ENCODE data around the gene TM4SF4.

The TM4SF4 gene

DNA sequence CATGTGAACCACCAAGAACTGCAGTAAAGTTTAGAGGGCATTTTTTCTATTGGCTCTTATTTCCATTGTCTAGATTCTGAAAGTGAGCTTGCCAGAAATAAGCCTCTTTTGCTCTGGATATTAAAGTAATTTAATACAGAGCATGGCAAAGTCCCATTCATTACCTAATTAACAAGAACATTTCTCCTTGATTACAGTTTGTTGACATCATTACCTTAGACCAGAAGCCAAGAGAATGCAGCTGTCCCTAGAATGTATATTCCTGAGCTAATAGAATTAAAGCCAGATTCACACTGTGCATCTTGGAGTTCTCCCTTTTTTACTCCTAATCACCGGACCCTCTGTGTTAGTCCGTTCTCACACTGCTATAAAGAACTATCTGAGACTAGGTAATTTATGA, 46.4 kb upstream of the TM4SF4 start:
- TF ChIP-seq, protein P1, sequence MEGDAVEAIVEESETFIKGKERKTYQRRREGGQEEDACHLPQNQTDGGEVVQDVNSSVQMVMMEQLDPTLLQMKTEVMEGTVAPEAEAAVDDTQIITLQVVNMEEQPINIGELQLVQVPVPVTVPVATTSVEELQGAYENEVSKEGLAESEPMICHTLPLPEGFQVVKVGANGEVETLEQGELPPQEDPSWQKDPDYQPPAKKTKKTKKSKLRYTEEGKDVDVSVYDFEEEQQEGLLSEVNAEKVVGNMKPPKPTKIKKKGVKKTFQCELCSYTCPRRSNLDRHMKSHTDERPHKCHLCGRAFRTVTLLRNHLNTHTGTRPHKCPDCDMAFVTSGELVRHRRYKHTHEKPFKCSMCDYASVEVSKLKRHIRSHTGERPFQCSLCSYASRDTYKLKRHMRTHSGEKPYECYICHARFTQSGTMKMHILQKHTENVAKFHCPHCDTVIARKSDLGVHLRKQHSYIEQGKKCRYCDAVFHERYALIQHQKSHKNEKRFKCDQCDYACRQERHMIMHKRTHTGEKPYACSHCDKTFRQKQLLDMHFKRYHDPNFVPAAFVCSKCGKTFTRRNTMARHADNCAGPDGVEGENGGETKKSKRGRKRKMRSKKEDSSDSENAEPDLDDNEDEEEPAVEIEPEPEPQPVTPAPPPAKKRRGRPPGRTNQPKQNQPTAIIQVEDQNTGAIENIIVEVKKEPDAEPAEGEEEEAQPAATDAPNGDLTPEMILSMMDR (IDR thresholded peaks at IDR 0.05; ENCODE audit: low read length) = no peak
- no peak for TF ChIP-seq EZH2phosphoT487 (IDR thresholded peaks at IDR 0.05; ENCODE audit: low read length)
- no peak for TF ChIP-seq EZH2 (optimal IDR thresholded peaks at IDR 0.05; ENCODE audit: low read depth, low read length)
- no peak overlapping the region for H3K4me3 ChIP-seq (ENCODE audit: low read length)
- H3K9me3 ChIP-seq (replicated peaks; ENCODE audit: insufficient read depth, low read length) = no peaks in the 10 kb centered on the region
- DNase-seq = no peak
- H3K36me3 ChIP-seq (replicated peaks; ENCODE audit: insufficient read depth, low read length) = no peaks in the 10 kb centered on the region
- no peaks in the 10 kb centered on the region for H3F3A ChIP-seq (ENCODE audit: insufficient read depth, low read length)
- H3K27me3 ChIP-seq (replicated peaks; ENCODE audit: insufficient read depth, low read length) = no peaks in the 10 kb centered on the region
- no peak overlapping the region for H2AFZ ChIP-seq (ENCODE audit: low read length)
- H3K9ac ChIP-seq (ENCODE audit: low read length) = no peak overlapping the region
- no peaks in the 10 kb centered on the region for H3K79me2 ChIP-seq (ENCODE audit: low read length)
- no peak overlapping the region for H3K4me2 ChIP-seq (ENCODE audit: low read depth, low read length)
- no peaks in the 10 kb centered on the region for H3K4me1 ChIP-seq (ENCODE audit: low read length)
- H3K27ac ChIP-seq (ENCODE audit: low read length) = no peak overlapping the region
- no peaks in the 10 kb centered on the region for H3K9me2 ChIP-seq (replicated peaks; ENCODE audit: insufficient read depth, low read length)
- H4K20me1 ChIP-seq (ENCODE audit: insufficient read depth, low read length) = no peaks in the 10 kb centered on the region

DNA sequence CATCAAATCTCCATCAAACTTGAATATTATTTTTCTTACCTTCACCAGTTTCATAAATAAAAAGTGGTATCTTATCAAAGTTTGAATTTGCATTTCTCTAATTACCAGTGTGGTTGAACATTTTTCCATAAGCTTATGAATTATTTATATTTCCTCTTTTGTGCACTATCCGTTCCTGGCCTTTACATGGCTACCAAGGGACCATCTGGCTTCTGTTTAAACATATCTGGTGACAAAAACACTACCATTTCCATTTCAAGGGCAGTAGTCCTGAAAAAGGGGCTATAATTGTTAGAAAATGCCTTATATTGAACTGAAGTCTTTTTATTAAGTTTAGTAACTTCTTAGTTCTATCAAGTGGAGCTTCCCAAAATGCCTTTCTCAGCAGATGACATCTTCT, 44.3 kb upstream of the TM4SF4 start:
- no peaks in the 10 kb centered on the region for H3K9me3 ChIP-seq (replicated peaks; ENCODE audit: insufficient read depth, low read length)
- H3K27me3 ChIP-seq (replicated peaks; ENCODE audit: insufficient read depth, low read length) = no peaks in the 10 kb centered on the region
- H3F3A ChIP-seq (ENCODE audit: insufficient read depth, low read length) = no peaks in the 10 kb centered on the region
- H3K9ac ChIP-seq (ENCODE audit: low read length) = no peak overlapping the region
- no peak for TF ChIP-seq EZH2 (optimal IDR thresholded peaks at IDR 0.05; ENCODE audit: low read depth, low read length)
- no peak for DNase-seq
- no peak overlapping the region for H3K27ac ChIP-seq (ENCODE audit: low read length)
- H3K4me2 ChIP-seq (ENCODE audit: low read depth, low read length) = no peak overlapping the region
- no peaks in the 10 kb centered on the region for H3K4me1 ChIP-seq (ENCODE audit: low read length)
- no peaks in the 10 kb centered on the region for H4K20me1 ChIP-seq (ENCODE audit: insufficient read depth, low read length)
- H3K4me3 ChIP-seq (ENCODE audit: low read length) = no peak overlapping the region
- no peaks in the 10 kb centered on the region for H3K36me3 ChIP-seq (replicated peaks; ENCODE audit: insufficient read depth, low read length)
- no peaks in the 10 kb centered on the region for H3K79me2 ChIP-seq (ENCODE audit: low read length)
- H2AFZ ChIP-seq (ENCODE audit: low read length) = no peak overlapping the region
- H3K9me2 ChIP-seq (replicated peaks; ENCODE audit: insufficient read depth, low read length) = no peaks in the 10 kb centered on the region

DNA sequence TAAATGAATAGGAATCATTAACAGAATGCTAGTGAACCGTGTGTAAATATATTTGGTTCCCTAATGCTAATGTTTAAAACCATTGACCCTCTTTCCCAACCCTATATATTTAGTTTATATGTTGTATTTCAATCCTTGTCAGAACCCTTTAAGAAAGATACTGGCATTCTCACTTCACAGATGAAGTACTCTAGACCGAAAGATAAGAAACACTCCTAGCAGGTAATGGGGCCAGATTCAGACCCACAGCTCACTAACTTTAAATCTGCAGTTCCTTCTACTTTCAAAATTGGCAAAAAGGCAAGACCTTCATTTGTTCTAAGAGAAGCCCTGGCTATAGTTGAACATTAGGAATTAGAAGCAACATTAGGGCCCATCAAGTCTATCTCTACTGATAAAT, 42.3 kb upstream of the TM4SF4 start:
- Histone ChIP-seq H3K9ac (ENCODE audit: low read length) (no peak overlapping the region), H3K9me3 (replicated peaks; ENCODE audit: insufficient read depth, low read length) (no peaks in the 10 kb centered on the region), H3K4me3 (ENCODE audit: low read length) (no peak overlapping the region), H3F3A (ENCODE audit: insufficient read depth, low read length) (no peaks in the 10 kb centered on the region), H2AFZ (ENCODE audit: low read length) (no peak overlapping the region), H3K27me3 (replicated peaks; ENCODE audit: insufficient read depth, low read length) (no peaks in the 10 kb centered on the region), H4K20me1 (ENCODE audit: insufficient read depth, low read length) (no peaks in the 10 kb centered on the region), H3K36me3 (replicated peaks; ENCODE audit: insufficient read depth, low read length) (no peaks in the 10 kb centered on the region), H3K4me1 (ENCODE audit: low read length) (no peaks in the 10 kb centered on the region), H3K9me2 (replicated peaks; ENCODE audit: insufficient read depth, low read length) (no peaks in the 10 kb centered on the region), H3K4me2 (ENCODE audit: low read depth, low read length) (no peak overlapping the region), H3K79me2 (ENCODE audit: low read length) (no peaks in the 10 kb centered on the region), H3K27ac (ENCODE audit: low read length) (no peak overlapping the region)
- DNase-seq = no peak
- TF ChIP-seq EZH2phosphoT487 (IDR thresholded peaks at IDR 0.05; ENCODE audit: low read length) (no peak), EZH2 (optimal IDR thresholded peaks at IDR 0.05; ENCODE audit: low read depth, low read length) (no peak)
- TF ChIP-seq, protein P1 (IDR thresholded peaks at IDR 0.05; ENCODE audit: low read length) = no peak

DNA sequence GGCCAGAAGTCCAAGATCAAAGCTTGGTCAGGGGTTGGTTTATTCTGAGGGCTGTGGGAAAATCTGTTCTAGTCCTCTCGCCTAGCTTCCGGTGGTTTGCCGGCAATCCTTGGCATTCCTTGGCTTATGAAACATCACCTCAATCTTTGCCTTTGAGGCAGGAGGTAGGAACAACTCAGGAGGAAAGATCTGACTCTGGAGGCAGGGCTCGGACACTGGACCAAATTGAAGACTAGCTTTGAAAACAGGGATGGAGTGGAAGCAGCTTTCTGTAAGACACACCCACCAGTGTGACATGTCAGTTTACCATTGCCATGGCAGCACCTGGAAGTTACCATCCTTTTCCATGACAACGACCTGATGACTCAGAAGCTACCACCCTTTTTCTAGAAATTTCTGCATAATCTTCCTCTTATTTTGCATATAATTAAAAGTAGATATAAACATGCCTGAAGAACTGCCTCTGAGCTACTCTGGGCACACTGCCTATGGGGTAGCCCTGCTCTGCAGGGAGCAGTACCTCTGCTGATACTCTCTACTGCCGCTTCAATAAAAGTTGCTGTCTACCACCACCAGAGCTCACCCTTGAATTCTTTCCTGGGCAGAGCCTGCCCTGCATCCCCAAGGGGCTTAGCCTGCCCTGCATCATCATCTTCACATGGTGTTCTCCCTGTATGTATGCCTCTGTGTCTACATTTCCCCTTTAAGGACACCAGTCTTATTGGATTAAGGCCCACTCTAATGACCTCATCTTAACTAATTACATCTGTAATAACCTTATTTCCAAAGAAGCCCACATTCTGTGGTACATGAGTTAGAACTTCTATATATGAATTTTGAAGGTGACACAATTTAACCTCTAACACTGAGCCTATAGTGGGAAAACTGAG, 38.3 kb upstream of the TM4SF4 start:
- H3K9ac ChIP-seq (ENCODE audit: low read length) = no peak overlapping the region
- TF ChIP-seq EZH2phosphoT487 (IDR thresholded peaks at IDR 0.05; ENCODE audit: low read length) = no peak
- TF ChIP-seq EZH2 (optimal IDR thresholded peaks at IDR 0.05; ENCODE audit: low read depth, low read length) = no peak
- TF ChIP-seq, protein P1 (IDR thresholded peaks at IDR 0.05; ENCODE audit: low read length) = no peak
- no peaks in the 10 kb centered on the region for H3K27me3 ChIP-seq (replicated peaks; ENCODE audit: insufficient read depth, low read length)
- no peaks in the 10 kb centered on the region for H3K4me1 ChIP-seq (ENCODE audit: low read length)
- H3K27ac ChIP-seq (ENCODE audit: low read length) = no peak overlapping the region
- no peak for DNase-seq
- no peaks in the 10 kb centered on the region for H4K20me1 ChIP-seq (ENCODE audit: insufficient read depth, low read length)
- H3K79me2 ChIP-seq (ENCODE audit: low read length) = no peaks in the 10 kb centered on the region
- no peaks in the 10 kb centered on the region for H3K9me3 ChIP-seq (replicated peaks; ENCODE audit: insufficient read depth, low read length)
- H3K4me3 ChIP-seq (ENCODE audit: low read length) = no peak overlapping the region
- H3K9me2 ChIP-seq (replicated peaks; ENCODE audit: insufficient read depth, low read length) = no peaks in the 10 kb centered on the region
- H2AFZ ChIP-seq (ENCODE audit: low read length) = no peak overlapping the region
- H3K36me3 ChIP-seq (replicated peaks; ENCODE audit: insufficient read depth, low read length) = no peaks in the 10 kb centered on the region
- no peaks in the 10 kb centered on the region for H3F3A ChIP-seq (ENCODE audit: insufficient read depth, low read length)
- no peak overlapping the region for H3K4me2 ChIP-seq (ENCODE audit: low read depth, low read length)
